HG03108 (cell line): ENCODE results near the gene NAPEPLD.
"Not testable (repeated sequence)": the region's sequence is repeated elsewhere in the genome, so short reads cannot be mapped to it uniquely, and the experiment has no call there.

ENCODE experiments used
- ATAC-seq: cut with Tn5 transposase; IDR thresholded peaks from one replicate; pipeline ENCODE4 v1.9.1; 2021; ENCODE audit warnings: moderate library complexity; ENCODE audit not compliant: unreplicated experiment

The NAPEPLD gene

GRCh38 chr7:103071000-103071399 lies 77.9 kb downstream of the NAPEPLD start:
- ATAC-seq = no peak

GRCh38 chr7:103068414-103069403 lies 80.2 kb downstream of the NAPEPLD start:
- ATAC-seq = no peak

- ATAC-seq = no peak
These were observed 83.2 kb downstream of the NAPEPLD start for GRCh38 chr7:103065667-103066066.

- ATAC-seq = no peak
These were observed 85.0 kb downstream of the NAPEPLD start for GRCh38 chr7:103063895-103064294.

- no peak for ATAC-seq
These were observed 89.4 kb downstream of the NAPEPLD start for GRCh38 chr7:103059471-103059870.

- ATAC-seq = no peak
These were observed 90.8 kb downstream of the NAPEPLD start for GRCh38 chr7:103058122-103058521.

GRCh38 chr7:103056006-103056405 lies 92.9 kb downstream of the NAPEPLD start:
- ATAC-seq = not testable (repeated sequence)

- ATAC-seq = no peak
These were observed 97.4 kb downstream of the NAPEPLD start for GRCh38 chr7:103051519-103051918.
